ENCODE data around the gene ABI1.

- no peak for TF ChIP-seq CTCF (IDR thresholded peaks at IDR 0.05)
- no peak for TF ChIP-seq POLR2A (IDR thresholded peaks at IDR 0.05)
Measured at GRCh38 chr10:26801274-26801673, 59.5 kb downstream of the ABI1 start.
